Measurements from ENCODE around the gene SPATA6. TPM values are rescaled to one million over a fixed set of nuclear protein-coding genes. Genes with fewer than 3 reads are reported as not detected.
"Not testable (repeated sequence)": the region's sequence is repeated elsewhere in the genome, so short reads cannot be mapped to it uniquely, and the experiment has no call there.

SPATA6 gene
- total RNA-seq: 8.3 TPM
- long read RNA-seq, full-length matches to known transcripts: 1 of 5 reads
- long read RNA-seq, partial matches to known transcripts: 0 of 5 reads
- long read RNA-seq, other reads (novel, unspliced or antisense): 4 of 5 reads

DNA sequence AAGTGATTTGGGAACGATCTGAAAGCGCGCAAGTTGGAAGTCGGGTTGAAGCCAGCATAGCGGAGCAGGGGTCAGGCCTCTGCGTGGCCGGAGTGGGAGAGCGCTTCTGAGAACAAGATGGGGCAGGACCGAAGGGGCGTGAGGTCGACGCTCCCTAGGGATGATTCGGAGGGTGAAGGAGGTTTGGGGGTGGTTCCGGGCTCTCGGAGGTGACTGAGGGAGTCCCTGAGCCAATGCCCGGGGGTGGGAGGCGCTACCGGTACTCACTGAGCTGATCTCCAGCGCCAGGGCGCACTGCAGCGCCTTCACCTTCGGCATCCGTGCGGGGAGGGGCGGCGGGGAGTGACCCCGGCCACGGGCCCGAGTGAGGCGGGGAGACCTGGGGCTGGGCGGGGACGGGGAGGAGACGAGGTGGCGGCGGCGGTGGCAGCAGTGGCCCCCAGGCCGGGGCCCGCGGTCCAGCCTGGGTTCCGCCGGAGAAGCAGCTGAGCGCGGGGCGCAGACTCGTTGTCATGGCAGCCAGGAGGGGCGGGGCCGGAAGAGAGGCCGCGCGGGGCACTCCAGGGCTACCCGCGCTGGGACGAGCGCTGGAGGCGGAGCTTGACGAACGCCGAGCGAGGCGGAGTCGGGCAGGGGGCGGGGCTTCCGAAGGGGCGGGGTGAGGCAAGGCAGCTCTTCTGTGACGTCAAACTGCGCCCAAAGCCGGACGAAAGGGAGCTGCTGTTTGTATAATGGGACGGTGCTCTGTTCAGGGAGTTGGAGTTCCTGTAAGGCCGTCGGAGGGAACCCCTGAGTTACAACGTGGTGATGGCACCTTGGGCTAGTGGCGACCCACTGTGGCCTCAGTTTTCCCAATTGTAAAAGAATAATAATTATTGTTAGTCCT is at the start of gene SPATA6:
Gene SPATA6, minus strand, starts transcription at position 514 of the 886 bp plus-strand sequence. Its CDS starts 196 bp downstream, at position 318.
- DNase-seq (ENCODE audit: low spot score): peak; percentile 98
- intact Hi-C loops (cut with DNase I): no loop called here

DNA sequence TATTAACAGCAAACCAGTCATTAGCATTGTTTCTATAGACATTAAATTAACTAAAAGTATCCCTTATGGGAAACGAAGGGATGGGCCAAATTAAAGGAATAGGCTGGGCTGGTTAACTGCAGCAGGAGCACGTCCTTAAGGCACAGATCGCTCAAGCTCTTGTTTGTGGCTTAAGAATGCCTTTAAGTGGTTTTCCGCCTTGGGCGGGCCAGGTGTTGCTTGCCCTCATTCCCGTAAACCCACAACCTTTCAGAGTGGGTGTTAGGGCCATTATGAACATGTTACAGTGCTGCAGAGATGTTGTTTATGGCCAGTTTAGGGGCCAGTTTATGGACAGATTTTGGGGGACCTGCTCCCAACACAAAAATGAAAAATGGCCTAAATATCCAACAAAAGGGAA is 47.9 kb upstream of the SPATA6 start:
- DNase-seq (ENCODE audit: low spot score); intact Hi-C loops (cut with DNase I): not testable (repeated sequence)

DNA sequence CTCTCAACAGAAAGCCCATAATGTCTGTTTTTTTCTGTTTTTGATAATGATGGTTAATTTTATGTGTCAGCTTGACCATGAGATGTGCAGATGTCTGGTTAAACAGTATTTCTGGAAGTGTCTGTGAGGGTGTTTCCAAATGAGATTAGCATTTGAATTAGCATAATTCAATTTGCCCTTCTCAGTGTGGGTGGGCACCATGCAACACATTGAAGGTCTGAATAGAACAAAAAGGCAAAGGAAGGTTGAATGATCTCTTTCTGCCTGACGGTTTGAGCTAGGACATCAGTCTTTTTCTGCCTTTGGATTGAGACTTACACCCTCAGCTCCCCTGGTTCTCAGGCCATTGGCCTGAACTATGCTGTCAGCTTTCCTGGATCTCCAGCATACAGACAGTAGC is 34.9 kb upstream of the SPATA6 start:
- intact Hi-C loops (cut with DNase I): no loop called here
- no peak for DNase-seq (ENCODE audit: low spot score)

DNA sequence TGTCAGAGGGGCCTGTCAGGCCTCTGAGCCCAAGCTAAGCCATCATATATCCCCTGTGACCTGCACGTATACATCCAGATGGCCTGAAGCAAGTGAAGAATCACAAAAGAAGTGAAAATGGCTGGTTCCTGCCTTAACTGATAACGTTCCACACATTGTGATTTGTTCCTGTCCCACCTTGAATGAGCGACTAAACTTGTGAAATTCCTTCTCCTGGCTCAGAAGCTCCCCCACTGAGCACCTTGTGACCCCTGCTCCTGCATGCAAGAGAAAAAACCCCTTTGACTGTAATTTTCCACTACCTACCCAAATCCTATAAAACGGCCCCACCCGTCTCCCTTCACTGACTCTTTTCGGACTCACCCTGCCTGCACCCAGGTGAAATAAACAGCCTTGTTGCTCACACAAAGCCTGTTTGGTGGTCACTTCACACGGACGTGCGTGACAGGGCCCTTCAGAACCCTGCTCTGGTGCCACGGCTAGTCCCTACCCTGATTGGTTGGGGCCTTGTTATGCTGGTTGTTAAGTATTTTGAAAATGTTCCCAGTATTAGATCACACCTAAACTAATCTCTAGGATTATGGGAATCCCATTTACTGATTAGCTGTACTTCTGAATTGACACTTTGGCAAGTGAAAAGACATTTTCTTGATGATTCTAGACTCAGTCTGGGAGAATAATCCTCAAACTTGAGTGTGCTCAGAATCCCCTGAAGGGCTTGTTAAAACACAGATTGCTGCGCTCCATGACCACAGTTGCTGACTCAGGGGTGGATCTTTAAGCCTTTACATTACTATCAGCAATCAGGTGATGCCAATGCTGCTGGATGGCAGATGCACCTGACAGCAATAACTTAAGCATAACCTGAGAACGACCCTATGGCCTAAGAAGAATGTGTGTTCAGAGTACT is 28.8 kb upstream of the SPATA6 start:
- no peak for DNase-seq (ENCODE audit: low spot score)
- intact Hi-C loops (cut with DNase I): no loop called here

DNA sequence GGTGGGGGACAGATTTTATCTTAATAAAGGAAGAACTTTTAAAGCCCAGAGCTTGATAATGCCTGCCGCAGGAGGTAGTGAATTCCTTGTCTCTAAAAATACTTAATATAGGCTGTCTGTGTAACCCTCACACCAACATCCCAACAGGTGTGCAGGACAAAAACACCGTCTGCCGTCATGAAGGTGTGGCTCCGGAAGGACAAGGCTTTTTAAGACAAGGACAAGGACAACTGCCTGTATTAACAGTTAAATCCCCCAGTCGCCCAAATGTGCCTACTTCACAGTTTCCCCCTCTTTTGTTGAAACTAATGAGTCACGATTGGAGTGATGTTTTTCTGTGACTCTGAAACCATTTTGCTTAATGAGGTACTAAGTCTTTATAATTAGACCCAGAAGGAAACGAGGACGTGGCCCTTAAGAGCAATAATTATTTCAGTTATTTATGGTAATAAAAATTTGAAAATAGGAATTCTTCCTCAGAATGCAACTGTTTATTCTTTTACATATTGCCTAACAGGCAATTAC is 27.3 kb upstream of the SPATA6 start:
- intact Hi-C loops (cut with DNase I): no loop called here
- no peak for DNase-seq (ENCODE audit: low spot score)

DNA sequence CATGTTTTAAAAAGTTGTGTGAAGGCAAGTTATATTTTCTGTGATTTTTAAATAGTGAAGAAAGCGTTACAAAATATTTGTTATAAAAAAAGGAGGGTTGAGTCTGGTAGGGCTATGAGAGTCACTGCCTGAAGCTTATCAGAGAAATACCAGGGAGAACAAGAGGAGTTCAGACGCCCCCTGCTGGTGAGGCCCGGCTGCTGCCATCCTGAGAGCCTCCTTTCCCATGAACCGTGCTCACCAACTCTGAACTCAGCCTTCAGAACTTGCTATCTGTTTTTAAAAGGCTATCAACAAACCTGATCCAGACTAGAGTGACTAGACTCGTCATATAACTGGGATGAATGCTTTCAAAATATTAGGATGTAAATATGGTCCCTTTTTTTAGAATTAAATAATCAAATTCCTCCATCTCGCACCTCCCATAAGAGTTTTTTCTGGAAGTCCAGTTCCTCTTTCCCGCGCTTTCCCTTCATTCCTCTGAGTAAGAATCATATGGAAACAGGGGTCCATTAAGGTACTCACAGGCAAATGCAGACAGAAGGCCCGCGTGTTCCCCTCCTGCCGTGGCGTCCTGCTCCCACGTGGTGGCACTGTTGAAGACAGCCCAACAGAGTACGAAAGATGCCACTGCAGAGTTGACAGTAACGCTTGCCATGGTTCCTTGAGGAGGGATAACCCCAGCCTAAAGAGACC is 26.2 kb upstream of the SPATA6 start:
- intact Hi-C loops (cut with DNase I): no loop called here
- DNase-seq (ENCODE audit: low spot score): peak; percentile 81

DNA sequence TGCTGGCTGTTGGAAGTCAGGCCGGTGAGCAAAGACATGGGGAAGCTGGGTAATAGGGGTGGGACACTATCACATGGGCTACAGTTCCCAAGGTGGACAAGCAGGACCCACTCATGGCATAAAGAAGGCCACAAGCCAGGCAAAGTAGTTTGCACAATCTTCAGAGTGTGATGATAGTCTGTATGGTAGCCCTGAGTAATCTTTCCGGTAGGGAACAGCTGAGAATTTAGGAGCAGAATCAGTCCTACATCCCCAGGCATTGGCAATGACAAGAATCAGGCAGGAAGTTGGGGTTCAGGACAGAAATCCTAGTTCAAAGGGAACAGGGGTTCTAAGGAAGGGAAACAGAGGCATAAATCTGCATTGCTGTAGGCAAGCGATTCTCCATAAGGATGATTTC is 23.9 kb upstream of the SPATA6 start:
- intact Hi-C loops (cut with DNase I): loop anchor here (2.0 kb wide), 1 partner anchor 387 kb away; no protein-coding TSS in a partner anchor
- no peak for DNase-seq (ENCODE audit: low spot score)

DNA sequence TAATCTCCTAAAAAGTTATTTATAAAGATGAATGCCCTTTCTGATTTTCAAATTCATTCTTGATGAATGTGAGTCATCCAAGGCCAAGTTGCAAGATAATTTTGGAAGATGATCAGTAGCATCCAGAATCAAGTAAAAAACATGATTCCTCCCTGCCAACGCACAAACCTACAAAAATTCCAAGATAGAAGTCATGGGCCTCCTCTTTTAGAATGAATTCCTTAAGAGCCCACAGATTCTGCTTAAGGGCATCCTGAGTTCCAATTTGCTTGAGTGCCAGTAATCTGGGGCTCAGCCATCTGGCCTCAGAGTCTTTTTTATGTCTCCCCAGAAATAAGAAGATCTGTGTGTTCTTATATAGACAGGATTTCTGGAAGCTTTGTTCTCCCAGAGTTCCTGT is 23.2 kb upstream of the SPATA6 start:
- no peak for DNase-seq (ENCODE audit: low spot score)
- intact Hi-C loops (cut with DNase I): no loop called here

DNA sequence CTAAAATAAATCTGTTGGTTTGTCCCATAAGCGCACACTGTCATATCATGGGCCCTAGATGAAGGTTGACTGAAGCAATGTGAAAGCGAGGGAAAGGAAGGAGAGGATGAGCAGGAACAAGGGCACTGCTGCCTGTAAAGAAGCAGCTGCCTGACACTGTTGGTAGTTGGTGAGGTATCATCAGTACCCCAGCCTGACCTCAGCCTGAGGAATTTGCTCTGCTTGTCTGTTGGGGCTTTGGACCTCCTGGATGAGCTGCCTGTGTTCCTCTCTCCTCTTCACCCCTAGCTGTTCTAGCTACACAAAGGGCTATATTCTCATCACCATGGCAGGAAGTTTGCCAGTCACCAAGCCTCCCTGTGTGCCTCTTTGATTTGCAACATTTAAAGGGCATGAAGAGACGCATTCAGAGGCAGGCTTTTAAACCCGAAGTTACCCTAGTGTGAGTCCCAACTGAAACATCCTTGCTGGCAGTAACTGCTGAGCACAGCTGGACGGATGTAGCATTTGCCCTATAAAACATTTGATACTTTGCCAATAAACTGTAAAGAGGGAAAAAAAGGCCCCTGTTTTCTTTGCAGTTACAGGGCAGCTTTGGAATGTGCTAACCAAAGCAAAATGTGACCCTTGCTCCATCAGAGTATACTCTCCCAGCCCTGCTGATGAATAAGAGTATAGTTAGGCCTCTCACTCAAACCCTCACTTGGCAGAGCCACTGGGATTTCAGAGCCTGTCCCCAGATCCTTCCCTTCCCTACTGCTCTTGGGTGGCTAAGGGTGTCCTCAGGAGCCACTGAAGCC is 22.2 kb upstream of the SPATA6 start:
- intact Hi-C loops (cut with DNase I): no loop called here
- no peak for DNase-seq (ENCODE audit: low spot score)

DNA sequence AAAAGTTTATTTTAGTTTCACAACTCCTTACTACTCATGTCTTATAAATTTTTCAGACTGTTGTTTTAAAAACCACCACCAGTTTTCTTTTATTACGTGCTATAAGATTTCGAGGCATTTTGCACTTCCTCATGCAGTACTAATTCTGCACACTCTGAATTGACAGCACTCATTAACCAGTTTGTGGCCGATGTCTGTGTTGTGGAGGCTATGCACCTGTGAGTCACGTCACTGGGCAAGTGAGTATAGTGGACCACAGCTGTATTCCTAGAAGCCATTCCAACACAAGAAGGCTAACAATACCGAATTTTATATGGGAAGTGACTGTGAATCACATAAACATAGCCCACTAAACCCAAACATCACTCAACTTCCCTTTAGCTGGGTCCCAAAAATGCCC is 21.0 kb upstream of the SPATA6 start:
- intact Hi-C loops (cut with DNase I): no loop called here
- DNase-seq (ENCODE audit: low spot score): no peak

DNA sequence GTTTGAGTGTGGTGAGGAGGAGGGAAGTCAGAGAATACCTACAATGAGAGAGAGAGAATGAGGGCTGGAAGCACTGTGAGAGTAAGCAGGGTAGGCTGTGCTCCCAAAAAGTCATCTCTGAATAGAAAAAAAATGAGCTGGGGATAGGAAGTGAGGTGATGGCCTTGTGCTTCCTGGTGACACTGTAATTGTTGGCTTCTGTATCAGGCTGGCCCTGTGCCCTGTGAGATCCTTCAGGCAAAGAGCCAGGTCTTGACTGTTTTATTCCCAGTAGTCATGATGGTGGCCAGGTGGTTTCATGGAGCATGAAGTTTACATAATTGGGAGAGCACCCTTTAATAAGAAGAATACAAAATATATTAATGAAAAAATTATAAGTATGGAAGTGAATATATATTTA is 20.4 kb upstream of the SPATA6 start:
- intact Hi-C loops (cut with DNase I): no loop called here
- DNase-seq (ENCODE audit: low spot score): no peak

DNA sequence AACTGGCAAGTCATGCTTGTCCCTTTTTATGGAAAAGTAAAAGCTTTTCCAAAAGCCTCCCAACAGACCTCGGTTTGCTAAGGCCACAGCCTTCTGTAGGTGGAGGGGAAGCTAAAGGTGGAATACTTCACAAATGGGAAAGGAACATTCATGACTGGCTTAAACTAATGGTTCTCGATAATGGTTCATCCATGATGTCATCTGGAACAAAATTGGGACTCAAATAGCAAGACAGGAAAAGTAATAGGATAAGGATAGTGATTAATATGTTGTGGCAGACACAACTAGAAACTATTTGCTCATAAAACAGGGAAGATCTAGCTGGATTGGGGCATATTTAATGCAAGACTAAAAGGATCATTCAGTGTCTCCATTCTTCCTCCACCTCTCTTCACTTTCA is 16.7 kb upstream of the SPATA6 start:
- intact Hi-C loops (cut with DNase I): no loop called here
- DNase-seq (ENCODE audit: low spot score): no peak

DNA sequence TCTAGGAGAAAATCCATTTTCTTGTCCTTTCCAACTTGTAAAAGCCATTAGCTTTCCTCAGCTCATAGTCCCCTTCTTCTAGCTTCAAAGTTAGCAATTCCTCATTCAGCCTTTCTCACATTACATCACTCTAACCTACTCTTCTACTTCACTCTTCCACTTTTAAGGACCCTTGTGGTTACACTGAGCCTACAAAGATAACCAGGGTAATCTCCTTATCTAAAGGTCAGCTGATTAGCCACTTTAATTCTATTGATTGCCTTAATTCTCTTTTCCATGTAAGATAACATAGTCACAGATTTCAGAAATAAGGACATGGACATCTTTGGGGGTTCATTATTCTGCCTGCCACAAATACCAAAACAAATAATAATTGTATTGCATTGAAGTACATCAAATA is 8.5 kb upstream of the SPATA6 start:
- intact Hi-C loops (cut with DNase I): no loop called here
- no peak for DNase-seq (ENCODE audit: low spot score)

DNA sequence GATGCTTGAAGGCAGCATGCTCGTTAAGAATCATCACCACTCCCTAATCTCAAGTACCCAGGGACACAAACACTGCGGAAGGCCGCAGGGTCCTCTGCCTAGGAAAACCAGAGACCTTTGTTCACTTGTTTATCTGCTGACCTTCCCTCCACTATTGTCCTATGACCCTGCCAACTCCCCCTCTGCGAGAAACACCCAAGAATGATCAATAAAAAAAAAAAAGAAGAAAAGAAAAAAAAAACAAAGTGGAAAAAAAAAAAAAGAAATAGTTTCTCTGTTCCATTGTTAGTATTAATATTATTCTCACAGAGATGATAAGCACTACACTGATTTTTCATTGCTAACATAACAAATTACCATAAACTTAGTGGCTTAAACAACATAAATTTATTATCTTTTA is 8.0 kb upstream of the SPATA6 start:
- DNase-seq (ENCODE audit: low spot score); intact Hi-C loops (cut with DNase I): not testable (repeated sequence)

DNA sequence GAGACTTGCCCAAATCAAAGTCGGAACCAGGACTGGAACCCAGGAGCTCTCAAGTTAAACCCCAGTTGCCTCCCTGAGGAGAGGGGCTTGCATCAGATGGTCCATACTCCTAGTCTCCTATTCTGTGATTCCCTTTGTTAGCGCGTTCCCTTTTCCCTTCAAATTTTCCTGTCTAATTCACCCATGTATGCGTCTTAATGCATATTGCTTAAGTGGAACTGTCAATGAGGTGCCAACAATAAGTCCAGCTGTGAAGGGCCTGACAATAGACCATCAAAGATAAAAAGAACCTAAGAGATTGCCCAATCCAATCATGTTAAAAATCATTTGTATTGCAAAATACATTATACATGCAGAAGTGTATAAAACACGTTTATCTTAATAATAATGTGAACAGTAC is 634 bp upstream of the SPATA6 start:
- intact Hi-C loops (cut with DNase I): no loop called here
- DNase-seq (ENCODE audit: low spot score): no peak

DNA sequence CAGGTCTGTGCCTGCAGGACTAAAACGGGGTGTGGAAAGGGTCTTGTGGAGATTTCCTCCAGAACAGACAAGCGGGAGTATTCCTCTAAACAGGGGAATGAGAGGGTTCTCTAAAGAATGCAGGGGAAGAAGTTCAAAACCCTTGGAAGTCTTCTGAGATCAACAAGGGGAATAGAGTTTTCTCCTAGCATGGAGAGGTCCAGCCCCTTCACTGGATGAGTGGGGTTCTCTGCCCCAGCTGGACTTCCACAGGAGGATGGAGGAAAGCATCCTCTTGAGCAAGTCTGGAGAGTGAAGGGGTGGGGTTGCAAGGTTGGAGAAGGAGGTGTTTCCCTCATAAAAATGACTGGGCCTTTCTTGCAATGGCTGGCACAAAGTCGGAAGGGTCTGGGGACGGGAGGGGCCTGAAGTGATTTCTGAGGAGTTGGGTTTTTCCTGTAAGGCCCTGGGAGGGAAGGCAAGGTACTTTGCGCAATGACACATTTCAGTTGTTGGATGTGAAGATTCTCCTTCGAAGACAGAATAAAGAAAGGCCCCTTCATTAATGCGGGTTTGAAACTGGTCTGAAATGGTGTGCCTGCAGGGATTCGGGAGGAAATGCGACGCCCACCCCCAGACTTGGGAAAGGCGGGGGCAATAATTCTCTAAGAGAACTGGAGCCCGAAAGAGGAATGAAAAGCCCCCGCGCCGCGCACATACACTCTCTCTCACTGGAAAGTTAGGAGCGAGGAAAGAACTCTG is 884 bp downstream of the SPATA6 start:
- intact Hi-C loops (cut with DNase I): no loop called here
- no peak for DNase-seq (ENCODE audit: low spot score)

DNA sequence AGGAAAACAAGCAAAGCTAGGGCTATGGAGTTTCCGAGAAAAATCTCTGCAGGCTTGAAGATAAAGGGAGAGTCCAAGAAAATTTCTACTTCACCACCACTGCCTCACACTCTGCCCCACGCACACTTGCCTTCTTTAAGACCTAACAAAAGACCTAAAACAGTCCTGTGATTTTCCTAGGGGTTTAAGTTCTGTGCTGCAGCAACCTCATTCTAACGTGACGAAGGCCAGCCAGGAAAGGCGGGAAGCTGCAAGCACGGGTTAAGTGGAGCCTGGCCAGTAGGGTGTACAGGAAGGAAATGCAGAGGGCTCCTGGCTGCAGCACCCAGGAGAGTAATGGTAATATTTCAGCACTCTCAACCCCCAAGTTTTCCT is 1.5 kb downstream of the SPATA6 start:
- no peak for DNase-seq (ENCODE audit: low spot score)
- intact Hi-C loops (cut with DNase I): no loop called here

Data from cardiac septum (tissue), 1 donor.